HepG2 (cell line): ENCODE results near the gene DPH6. TPM values are rescaled to one million over a fixed set of nuclear protein-coding genes. Genes with fewer than 3 reads are reported as not detected.
"Not testable (repeated sequence)": the region's sequence is repeated elsewhere in the genome, so short reads cannot be mapped to it uniquely, and the experiment has no call there.

ENCODE experiments used
- ATAC-seq: fragments of 200-7000 bp; cut with Tn5 transposase; 3 replicates; pipeline ENCODE4 v1.9.1; 2020; ENCODE audit warnings: mild to moderate bottlenecking, moderate library complexity
- BruUV-seq: library from RNA; stranded (reverse); fragments of 400-500 nt; replicated peaks from 2 replicates; lab custom pipeline; 2021; lab: Mats Ljungman, UMichigan
- CTCF ChIA-PET: fragments of 300-600 bp; formaldehyde crosslinking; extraction: SDS; loops from one replicate; lab custom pipeline; 2021; ENCODE audit warnings: low total read pairs, inconsistent platforms, low intra/inter-chr PET ratio; lab: Yijun Ruan, JAX
- POLR2A ChIA-PET: fragments of 350-600 bp; sonication (Branson Sonifier 250); formaldehyde crosslinking; loops from one replicate; lab custom pipeline; 2020; ENCODE audit warnings: antibody characterized with exemption, inconsistent platforms; lab: Yijun Ruan, JAX
- DNase-seq: peaks from one replicate; pipeline ENCODE4 v3.0.0-alpha.2; 2015; ENCODE audit warnings: low spot score
- FAIRE-seq: peaks from 3 replicates; lab custom pipeline; 2011; peaks lifted over from hg19 to GRCh38; lab: Jason Lieb, UNC
- H2AFZ ChIP-seq: one replicate; pipeline ENCODE4 v1.6.1; 2011; ENCODE audit warnings: low read length, inconsistent platforms
- H3K27ac ChIP-seq: fragments of 300-600 bp; 3 replicates; pipeline ENCODE4 v1.8.0; 2011; ENCODE audit warnings: mixed run types, mild to moderate bottlenecking, mixed read lengths, low read length, inconsistent platforms; ENCODE audit not compliant: insufficient read depth; ENCODE audit errors: extremely low read length
- H3K27me3 ChIP-seq, 2 experiments: fragments of 200-600 bp in 1 of 2; 2 replicates in 1 of 2; 3 replicates in 1 of 2; pipeline versions ENCODE4 v1.6.0 to v1.8.0; 2011; ENCODE audit warnings: low read length in 2 of 2, mild to moderate bottlenecking in 2 of 2, moderate library complexity in 2 of 2, inconsistent platforms in 1 of 2; ENCODE audit not compliant: insufficient read depth in 2 of 2, control insufficient read depth in 1 of 2
- H3K36me3 ChIP-seq, 2 experiments: fragments of 200-600 bp in 1 of 2; replicated peaks in 1 of 2; 2 replicates in 1 of 2; 3 replicates in 1 of 2; pipeline versions ENCODE4 v1.5.1 to v1.8.0; 2011; ENCODE audit warnings: low read length in 2 of 2, inconsistent platforms in 1 of 2; ENCODE audit not compliant: insufficient read depth in 2 of 2, control insufficient read depth in 1 of 2
- H3K4me1 ChIP-seq: 2 replicates; pipeline ENCODE4 v1.5.1; 2012; ENCODE audit warnings: low read length, inconsistent platforms; ENCODE audit not compliant: insufficient read depth
- H3K4me2 ChIP-seq: 2 replicates; pipeline ENCODE4 v1.6.0; 2011; ENCODE audit warnings: low read depth, low read length, inconsistent platforms
- H3K4me3 ChIP-seq, 3 experiments: fragments of 200-600 bp in 1 of 3; sonication (generic), shearing (Covaris generic) in 1 of 3; replicated peaks in 1 of 3; 2 replicates each; pipeline ENCODE4 v1.5.1; 2011 to 2016; ENCODE audit warnings: low read length in 3 of 3, inconsistent platforms in 2 of 3, low read depth in 2 of 3, mild to moderate bottlenecking in 2 of 3, control low read depth in 1 of 3, mixed read lengths in 1 of 3; ENCODE audit not compliant: insufficient read depth in 1 of 3
- H3K79me2 ChIP-seq: one replicate; pipeline ENCODE4 v1.6.1; 2011; ENCODE audit warnings: low read length, inconsistent platforms; ENCODE audit not compliant: insufficient read depth
- H3K9ac ChIP-seq: 2 replicates; pipeline ENCODE4 v1.6.0; 2011; ENCODE audit warnings: mild to moderate bottlenecking, low read depth, low read length, inconsistent platforms; ENCODE audit not compliant: insufficient read depth
- H3K9me3 ChIP-seq: 2 replicates; pipeline ENCODE4 v1.5.1; 2012; ENCODE audit warnings: mild to moderate bottlenecking, low read length
- H4K20me1 ChIP-seq: 2 replicates; pipeline ENCODE4 v1.6.0; 2011; ENCODE audit warnings: inconsistent platforms, mild to moderate bottlenecking, low read length, moderate library complexity; ENCODE audit not compliant: insufficient read depth
- ATF7 ChIP-seq, 2 experiments: fragments of 450-650 bp in 1 of 2; sonication (generic) in 1 of 2; formaldehyde crosslinking in 1 of 2; IDR thresholded peaks; 2 replicates each; pipeline versions ENCODE4 v1.4.0 to v1.6.1; 2016 to 2020; ENCODE audit warnings: antibody characterized with exemption in 1 of 2, mild to moderate bottlenecking in 1 of 2, missing genetic modification reagents in 1 of 2
- BATF2 ChIP-seq: sonication (generic); formaldehyde crosslinking; IDR thresholded peaks from 2 replicates; pipeline ENCODE4 v1.8.0; 2022; ENCODE audit warnings: mild to moderate bottlenecking, missing genetic modification reagents, moderate library complexity
- DZIP1 ChIP-seq: sonication (generic); formaldehyde crosslinking; IDR thresholded peaks from 2 replicates; pipeline ENCODE4 v1.5.0; 2020; ENCODE audit warnings: mild to moderate bottlenecking, missing genetic modification reagents
- FOXO1 ChIP-seq: sonication (generic); formaldehyde crosslinking; IDR thresholded peaks from 2 replicates; pipeline ENCODE4 v1.4.0; 2020; ENCODE audit warnings: missing genetic modification reagents
- HNRNPK ChIP-seq: fragments of 200-400 bp; formaldehyde crosslinking; IDR thresholded peaks from 2 replicates; pipeline ENCODE4 v1.6.1; 2018; ENCODE audit warnings: low read length, low read depth, moderate library complexity, mild to moderate bottlenecking; ENCODE audit not compliant: poor library complexity, severe bottlenecking
- WGBS: methylation state at CpG from one replicate; pipeline ENCODE4 v1.1.6; 2017; ENCODE audit warnings: low lambda C conversion rate; 5-methylcytosine and 5-hydroxymethylcytosine counted together
- in situ Hi-C: cut with HindIII; loops from 2 replicates; pipeline ENCODE4 v1.10.0; 2017; ENCODE audit warnings: low pct_unique_long_range_greater_than_20kb; ENCODE audit not compliant: extremely low pct_ligation_motif_present
- intact Hi-C: fragments of 100-400 bp; cut with micrococcal nuclease; formaldehyde crosslinking; loops from one replicate; pipeline ENCODE4 v1.10.0; 2022; ENCODE audit not compliant: unreplicated experiment
- polyA plus RNA-seq, 8 experiments: library from polyadenylated mRNA; depleted of rRNA in 3 of 8; stranded (reverse) in 7 of 8; unstranded in 1 of 8; fragments of >200 nt; fragmentation: Illumina TruSeq in 4 of 8; extraction: Trizol in 4 of 8; gene quantifications; 2 replicates each; pipeline versions ENCODE4 v1.2.1 to v1.2.3, GENCODE V29; 2011 to 2016; ENCODE audit warnings: low read depth in 4 of 8, missing spikeins in 1 of 8, mixed read lengths in 1 of 8; ENCODE audit not compliant: insufficient read depth in 1 of 8
- total RNA-seq, 5 experiments: library from RNA; depleted of rRNA; stranded (reverse); fragments of >200 nt; fragmentation: Illumina TruSeq; extraction: Trizol; gene quantifications; 2 replicates each; pipeline ENCODE4 v1.2.3, GENCODE V29; 2016; ENCODE audit warnings: low read depth in 1 of 5

DPH6 gene
- total and polyA plus RNA-seq, 2 of the 13 experiments (the other 11 are each of a cell fraction or from before 2014, with no cell fraction given), result 10.2 to 25.8 TPM

- TF ChIP-seq BATF2 (no peak), HNRNPK (no peak), DZIP1 (CRISPR knock-in tag) (no peak), ATF7 (IDR thresholded peaks at IDR 0.05) (no peak), ATF7 (CRISPR knock-in tag; IDR thresholded peaks at IDR 0.05) (no peak), FOXO1 (CRISPR knock-in tag) (no peak)
Observed at GRCh38 chr15:35442742-35443141, 103.2 kb downstream of the DPH6 start (continued).

- H3K27ac ChIP-seq, in situ Hi-C loops, H4K20me1 ChIP-seq, intact Hi-C loops, ATAC-seq, H3K79me2 ChIP-seq, H3K36me3 ChIP-seq, H2AFZ ChIP-seq, CTCF ChIA-PET, POLR2A ChIA-PET, H3K27me3 ChIP-seq, H3K9ac ChIP-seq, FAIRE-seq, BruUV-seq, H3K4me3 ChIP-seq, H3K4me1 ChIP-seq, H3K9me3 ChIP-seq, DNase-seq, H3K4me2 ChIP-seq: not testable (repeated sequence)
- WGBS, result 92% methylated on average over 4 of the region's 4 CpGs
Observed at GRCh38 chr15:35441279-35441678, 104.7 kb downstream of the DPH6 start.
